ENCODE data around the gene SNX20.

The SNX20 gene

GRCh38 chr16:50681021-50681885 lies at the start of gene SNX20:
Gene SNX20, minus strand, starts transcription at chr16:50681312. Its CDS starts 3,786 bp downstream, at chr16:50677526.
- peak; percentile 69 for DNase-seq

- DNase-seq, result no peak
Observed at GRCh38 chr16:50724306-50724705, 43.2 kb upstream of the SNX20 start.

DNA sequence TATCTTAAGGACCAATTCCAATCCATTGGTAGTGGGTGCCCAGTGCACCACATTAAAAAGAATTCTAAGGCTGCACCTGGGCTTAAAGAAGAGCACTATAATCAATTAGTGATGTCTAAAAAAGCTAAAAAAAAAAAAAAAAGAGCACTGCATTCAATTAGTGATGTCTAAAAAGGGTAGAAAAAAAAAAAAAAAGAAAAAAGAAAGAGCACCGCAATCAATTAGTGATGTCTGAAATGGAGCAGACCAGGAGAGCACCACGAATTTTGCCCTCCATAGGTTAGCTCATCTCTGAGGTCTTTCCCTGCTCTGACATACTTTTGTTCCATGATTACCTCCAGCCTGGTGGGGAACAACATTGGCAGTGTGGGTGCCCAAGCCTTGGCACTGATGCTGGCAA lies 41.8 kb upstream of the SNX20 start:
- DNase-seq, result no peak

GRCh38 chr16:50722405-50722737 lies 41.3 kb upstream of the SNX20 start:
- no peak for DNase-seq

GRCh38 chr16:50721549-50722404 lies 40.7 kb upstream of the SNX20 start:
- DNase-seq, result no peak

DNA sequence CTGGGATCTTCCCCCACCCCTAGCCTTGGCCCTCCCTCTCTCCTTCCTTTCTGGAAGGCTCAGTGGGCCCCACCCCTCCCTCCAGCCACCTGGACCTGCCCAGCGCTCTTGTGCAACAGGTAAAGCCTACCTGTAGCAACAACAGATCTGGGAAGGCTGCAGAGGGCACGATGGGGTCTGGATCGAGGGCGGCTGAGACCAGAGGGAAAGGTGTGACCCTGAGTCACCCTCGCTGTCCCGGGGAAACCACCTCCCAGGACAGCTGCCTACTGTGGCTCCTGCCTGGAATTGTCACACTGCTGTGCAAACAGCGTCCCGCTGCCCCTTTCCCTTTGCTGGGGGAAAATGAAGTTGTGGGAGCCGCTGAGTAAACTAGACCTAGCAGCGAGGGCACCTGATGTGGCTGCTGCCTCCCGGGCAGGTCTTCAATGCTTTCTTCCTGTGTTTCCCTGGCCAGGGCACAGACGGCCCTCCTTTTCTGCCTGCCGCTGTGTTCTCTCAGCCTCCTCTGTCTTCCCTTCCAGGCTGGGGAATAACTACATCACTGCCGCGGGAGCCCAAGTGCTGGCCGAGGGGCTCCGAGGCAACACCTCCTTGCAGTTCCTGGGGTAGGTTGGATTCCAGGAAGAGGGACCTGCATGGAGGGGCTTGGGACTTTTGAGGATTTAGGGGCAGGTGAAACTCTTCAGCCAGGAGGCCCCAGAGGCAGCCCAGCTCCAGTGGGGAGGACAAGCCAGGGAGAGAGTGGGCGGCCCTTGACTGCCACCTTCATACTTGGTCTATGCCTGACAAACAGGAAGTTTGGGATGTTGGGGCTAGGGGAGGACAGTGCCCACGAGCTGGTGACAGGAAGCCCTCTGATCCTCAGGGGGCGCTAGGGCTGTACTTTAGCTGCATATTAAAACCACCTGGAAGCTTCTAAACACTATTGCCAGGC lies 38.6 kb upstream of the SNX20 start:
- DNase-seq, result no peak

- no peak for DNase-seq
Observed at GRCh38 chr16:50718761-50719400, 37.8 kb upstream of the SNX20 start.

GRCh38 chr16:50718061-50718760 lies 37.1 kb upstream of the SNX20 start:
- no peak for DNase-seq

- DNase-seq, result no peak
Observed at GRCh38 chr16:50717494-50717893, 36.4 kb upstream of the SNX20 start.

GRCh38 chr16:50717091-50717490 lies 36.0 kb upstream of the SNX20 start:
- DNase-seq, result no peak

- no peak for DNase-seq
Observed at GRCh38 chr16:50712956-50713355, 31.8 kb upstream of the SNX20 start.

GRCh38 chr16:50712560-50712898 lies 31.4 kb upstream of the SNX20 start:
- DNase-seq, result no peak

- DNase-seq, result no peak
Observed at GRCh38 chr16:50711862-50712559, 30.9 kb upstream of the SNX20 start.

DNA sequence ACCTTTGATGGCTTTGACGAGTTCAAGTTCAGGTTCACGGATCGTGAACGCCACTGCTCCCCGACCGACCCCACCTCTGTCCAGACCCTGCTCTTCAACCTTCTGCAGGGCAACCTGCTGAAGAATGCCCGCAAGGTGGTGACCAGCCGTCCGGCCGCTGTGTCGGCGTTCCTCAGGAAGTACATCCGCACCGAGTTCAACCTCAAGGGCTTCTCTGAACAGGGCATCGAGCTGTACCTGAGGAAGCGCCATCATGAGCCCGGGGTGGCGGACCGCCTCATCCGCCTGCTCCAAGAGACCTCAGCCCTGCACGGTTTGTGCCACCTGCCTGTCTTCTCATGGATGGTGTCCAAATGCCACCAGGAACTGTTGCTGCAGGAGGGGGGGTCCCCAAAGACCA lies 29.9 kb upstream of the SNX20 start:
- no peak for DNase-seq

DNA sequence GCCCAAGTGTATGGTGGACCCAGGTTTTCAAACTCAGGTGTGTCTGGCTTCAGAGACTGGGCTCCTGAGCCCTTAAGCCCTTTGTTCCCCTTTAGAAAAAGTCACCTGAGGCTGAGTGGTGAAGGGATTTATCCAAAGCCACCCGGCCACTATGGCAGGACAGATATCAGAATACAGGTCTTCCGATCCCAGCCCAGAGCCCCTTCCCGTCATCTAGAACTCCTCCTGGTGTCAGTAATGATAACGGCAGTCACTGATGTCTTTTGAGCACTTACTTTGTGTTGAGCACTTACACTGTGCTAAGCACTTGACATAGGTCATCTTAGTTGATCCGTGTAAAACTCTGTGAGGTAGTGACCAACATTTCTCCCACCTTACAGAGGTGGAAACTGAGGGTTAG lies 28.9 kb upstream of the SNX20 start:
- DNase-seq, result no peak

GRCh38 chr16:50709061-50709684 lies 28.1 kb upstream of the SNX20 start:
- DNase-seq, result no peak

- peak; percentile 57 for DNase-seq
Observed at GRCh38 chr16:50708373-50709060, 27.4 kb upstream of the SNX20 start.

DNA sequence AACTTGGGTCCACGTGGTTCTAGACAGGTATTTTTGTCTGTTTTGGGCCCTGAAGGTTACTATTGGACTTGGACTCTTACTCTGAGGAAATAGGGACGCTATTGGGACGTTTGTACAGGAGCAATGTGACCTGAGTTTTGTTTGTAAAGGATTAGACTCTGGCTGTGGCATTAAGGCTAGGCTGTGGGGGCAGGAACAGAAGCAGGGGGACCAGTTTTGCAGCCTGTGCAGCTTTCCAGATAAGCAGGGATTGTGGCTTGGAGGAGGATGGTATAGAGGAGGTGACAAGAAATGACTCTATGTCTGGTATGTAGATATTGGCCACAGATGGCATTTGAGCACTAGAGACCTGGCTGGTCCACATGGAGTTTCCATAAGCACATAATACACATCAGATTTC lies 25.1 kb upstream of the SNX20 start:
- no peak for DNase-seq

DNA sequence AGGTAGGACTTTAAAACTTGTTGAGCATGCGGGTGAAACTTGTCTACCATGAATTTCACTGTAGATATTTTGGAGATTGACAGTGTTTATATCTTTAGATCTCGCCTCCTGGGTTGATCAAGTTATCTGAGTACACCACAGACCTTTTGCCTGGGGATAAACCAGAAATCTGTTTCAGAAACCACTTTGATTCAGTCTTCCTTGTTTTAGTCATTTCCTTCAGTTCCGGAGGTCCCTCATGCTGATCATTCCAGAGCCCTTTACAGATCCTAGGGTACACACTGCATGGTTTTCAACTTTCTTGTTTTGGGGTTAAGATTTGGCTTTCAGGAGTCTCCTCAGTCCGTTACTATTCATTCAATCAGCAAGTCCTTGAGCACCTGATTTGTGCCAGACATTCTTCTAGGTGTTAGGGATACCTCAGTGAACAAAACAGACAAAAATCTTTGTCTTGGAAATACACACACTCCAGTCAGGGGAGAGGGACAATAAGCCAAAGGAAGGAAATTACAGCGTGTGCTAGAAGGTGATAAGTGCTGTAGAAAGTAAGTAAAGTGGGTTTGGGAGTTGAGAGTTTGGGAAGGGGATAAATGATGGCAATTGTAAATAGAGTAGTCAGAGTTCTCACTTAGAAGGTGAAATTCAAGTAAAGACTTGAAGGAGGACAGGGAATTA lies 24.5 kb upstream of the SNX20 start:
- DNase-seq, result no peak

DNA sequence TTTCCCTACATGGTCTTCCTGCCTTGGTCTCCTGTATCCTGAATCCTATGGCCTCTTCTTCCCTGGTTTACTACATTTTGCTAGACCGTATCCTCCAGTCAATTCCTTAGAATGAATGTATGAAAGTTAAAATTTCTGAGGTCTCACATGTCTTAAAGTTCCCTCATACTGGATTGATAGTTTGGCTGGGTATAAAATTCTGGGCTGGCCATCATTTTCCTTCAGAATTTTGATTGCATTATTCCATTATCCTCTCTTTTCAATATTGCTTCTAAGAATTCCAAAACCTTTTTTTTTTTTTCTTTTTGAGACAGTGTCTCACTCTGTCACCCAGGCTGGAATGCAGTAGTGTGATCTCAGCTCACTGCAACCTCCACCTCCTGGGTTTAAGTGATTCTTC lies 23.1 kb upstream of the SNX20 start:
- no peak for DNase-seq

Measured in stimulated activated CD8-positive, alpha-beta memory T cell treated with anti-CD3 and anti-CD28 coated beads, Interleukin-4, amount 100 ng/mL, for 48 hours (primary cell).